Measurements from ENCODE around the gene CLDN4.
"Not testable (repeated sequence)": the region's sequence is repeated elsewhere in the genome, so short reads cannot be mapped to it uniquely, and the experiment has no call there.

Gene CLDN4, protein sequence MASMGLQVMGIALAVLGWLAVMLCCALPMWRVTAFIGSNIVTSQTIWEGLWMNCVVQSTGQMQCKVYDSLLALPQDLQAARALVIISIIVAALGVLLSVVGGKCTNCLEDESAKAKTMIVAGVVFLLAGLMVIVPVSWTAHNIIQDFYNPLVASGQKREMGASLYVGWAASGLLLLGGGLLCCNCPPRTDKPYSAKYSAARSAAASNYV

GRCh38 chr7:73830681-73831583 is at the start of gene CLDN4:
Gene CLDN4 (plus strand): TSS chr7:73830996. CDS start chr7:73831202, 206 bp downstream.
- no peak for FAIRE-seq

GRCh38 chr7:73786588-73786987 is 44.2 kb upstream of the CLDN4 start:
- no peak for FAIRE-seq

DNA sequence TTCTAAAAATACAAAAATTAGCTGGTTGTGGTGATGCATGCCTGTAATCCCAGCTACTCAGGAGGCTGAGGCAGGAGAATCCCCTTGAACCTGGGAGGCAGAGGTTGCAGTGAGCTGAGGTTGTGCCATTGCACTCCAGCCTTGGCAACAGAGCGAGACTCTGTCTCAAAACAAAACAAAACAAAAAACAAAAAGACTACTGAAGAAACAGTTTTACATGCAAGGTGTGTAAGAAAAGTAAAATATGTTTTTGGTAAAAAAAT is 43.1 kb upstream of the CLDN4 start:
- not testable (repeated sequence) for FAIRE-seq

- FAIRE-seq: no peak
These were observed 41.7 kb upstream of the CLDN4 start for GRCh38 chr7:73789051-73789450.

DNA sequence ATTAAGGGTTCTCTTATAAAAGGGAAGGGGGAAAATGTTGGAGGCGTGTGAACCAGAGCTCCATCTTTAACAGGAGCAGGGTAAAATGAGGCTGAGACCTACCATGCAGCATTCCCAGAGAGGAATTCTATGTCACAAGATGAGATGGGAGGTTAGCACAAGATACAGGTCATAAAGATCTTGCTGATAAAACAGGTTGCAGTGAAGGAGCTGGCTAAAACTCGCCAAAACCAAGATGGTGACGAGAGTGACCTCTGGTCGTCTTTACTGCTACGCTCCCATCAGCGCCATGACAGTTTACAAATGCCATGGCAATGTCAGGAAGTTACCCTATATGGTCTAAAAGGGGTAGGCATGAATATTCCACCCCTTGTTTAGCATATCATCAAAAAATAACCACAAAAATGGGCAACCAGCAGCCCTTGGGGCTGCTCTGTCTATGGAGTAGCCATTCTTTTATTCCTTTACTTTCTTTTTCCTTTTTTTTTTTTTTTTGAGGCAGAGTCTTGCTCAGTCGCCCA is 39.6 kb upstream of the CLDN4 start:
- FAIRE-seq: not testable (repeated sequence)

DNA sequence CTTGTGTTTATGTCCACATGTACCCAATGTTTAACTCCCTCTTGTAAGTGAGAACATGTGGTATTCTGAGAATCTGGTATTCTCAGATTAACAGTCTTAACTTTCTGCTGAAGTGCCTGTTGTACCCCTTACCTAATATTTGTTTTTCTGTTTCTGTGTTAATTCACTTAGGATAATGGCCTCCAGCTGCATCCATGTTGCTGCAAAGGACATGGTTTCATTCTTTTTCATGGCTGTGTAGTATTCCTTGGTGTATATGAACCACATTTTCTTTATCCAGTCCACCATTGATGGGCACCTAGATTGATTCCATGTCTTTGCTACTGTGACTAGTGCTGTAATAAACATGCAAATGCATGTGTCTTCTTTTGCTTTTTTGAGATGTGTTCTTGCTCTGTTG is 35.6 kb upstream of the CLDN4 start:
- FAIRE-seq: not testable (repeated sequence)

DNA sequence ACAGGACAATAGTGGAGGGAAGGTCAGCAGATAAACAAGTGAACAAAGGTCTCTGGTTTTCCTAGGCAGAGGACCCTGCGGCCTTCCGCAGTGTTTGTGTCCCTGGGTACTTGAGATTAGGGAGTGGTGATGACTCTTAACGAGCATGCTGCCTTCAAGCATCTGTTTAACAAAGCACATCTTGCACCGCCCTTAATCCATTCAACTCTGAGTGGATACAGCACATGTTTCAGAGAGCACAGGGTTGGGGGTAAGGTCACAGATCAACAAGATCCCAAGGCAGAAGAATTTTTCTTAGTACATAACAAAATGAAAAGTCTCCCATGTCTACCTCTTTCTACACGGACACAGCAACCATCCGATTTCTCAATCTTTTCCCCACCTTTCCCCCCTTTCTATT is 34.1 kb upstream of the CLDN4 start:
- not testable (repeated sequence) for FAIRE-seq

- FAIRE-seq: not testable (repeated sequence)
These were observed 33.6 kb upstream of the CLDN4 start for GRCh38 chr7:73797176-73797575.

GRCh38 chr7:73799282-73800141 is 31.3 kb upstream of the CLDN4 start:
- no peak for FAIRE-seq

DNA sequence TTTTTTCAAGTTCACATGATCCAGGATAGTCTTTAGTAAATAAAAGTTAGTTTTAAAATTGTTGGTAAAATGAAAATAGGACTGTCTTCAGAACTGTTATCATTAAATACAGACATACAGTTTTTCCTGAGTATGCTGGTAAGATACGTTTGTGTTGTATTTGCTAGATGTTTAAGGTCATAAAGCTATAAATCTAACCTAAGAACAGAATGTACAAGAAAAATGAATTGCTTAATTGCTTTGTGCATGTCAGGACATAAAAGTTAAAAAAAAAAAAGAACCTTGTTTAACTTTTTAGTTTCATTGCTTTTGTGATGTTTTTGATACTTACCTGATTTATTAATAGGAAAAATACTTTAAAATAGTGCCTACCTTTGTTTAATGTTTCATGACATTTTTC is 29.2 kb upstream of the CLDN4 start:
- FAIRE-seq: peak; percentile 96

- FAIRE-seq: no peak
These were observed 28.3 kb upstream of the CLDN4 start for GRCh38 chr7:73802459-73802858.

DNA sequence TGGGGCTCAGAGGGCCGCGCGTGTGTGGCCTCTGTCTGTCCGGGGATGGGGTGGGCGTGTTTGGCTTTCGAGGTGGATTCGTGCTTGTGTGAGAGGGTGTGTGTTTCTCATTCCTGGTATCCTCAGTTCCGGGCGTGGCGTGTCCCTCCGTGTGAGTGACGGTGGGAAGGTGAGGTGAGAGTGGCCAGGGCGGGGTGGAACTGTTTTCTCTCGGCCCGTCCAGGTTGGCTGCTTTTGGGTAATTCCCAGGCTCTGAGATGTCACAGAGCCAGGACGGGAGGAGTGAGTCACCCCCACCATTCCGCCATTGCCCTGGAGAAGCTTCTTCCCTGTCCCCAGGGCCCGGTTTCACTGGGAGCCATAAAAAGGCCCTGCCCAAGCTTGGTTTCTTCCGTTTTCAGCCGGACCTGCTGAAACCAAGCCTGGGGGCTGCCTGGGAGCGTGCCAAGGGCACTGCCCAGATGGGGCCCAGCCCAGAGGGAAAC is 21.3 kb upstream of the CLDN4 start:
- no peak for FAIRE-seq

- FAIRE-seq: no peak
These were observed 19.8 kb upstream of the CLDN4 start for GRCh38 chr7:73810998-73811360.

DNA sequence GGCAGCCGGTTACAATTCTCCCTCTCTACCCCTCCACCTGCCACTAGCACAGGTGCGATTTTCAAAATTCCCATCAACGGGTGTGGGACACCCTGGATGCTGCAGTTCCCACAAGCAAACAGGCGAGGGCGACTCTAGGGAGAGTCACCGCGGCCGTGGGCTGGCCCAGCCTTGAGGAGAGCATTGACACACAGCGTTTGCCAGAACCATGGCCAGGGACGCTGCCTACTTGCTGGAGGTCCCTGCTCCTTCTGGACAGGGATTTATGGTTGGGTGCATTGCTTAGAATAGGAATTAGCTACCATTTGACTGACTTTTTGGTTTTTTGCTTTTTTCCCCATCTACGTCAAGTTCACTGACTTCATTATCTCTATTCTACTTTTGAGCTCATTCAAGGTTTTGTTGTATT is 19.0 kb upstream of the CLDN4 start:
- no peak for FAIRE-seq

- no peak for FAIRE-seq
These were observed 17.8 kb upstream of the CLDN4 start for GRCh38 chr7:73812996-73813395.

GRCh38 chr7:73815436-73815835 is 15.4 kb upstream of the CLDN4 start:
- FAIRE-seq: no peak

GRCh38 chr7:73817121-73817520 is 13.7 kb upstream of the CLDN4 start:
- no peak for FAIRE-seq

DNA sequence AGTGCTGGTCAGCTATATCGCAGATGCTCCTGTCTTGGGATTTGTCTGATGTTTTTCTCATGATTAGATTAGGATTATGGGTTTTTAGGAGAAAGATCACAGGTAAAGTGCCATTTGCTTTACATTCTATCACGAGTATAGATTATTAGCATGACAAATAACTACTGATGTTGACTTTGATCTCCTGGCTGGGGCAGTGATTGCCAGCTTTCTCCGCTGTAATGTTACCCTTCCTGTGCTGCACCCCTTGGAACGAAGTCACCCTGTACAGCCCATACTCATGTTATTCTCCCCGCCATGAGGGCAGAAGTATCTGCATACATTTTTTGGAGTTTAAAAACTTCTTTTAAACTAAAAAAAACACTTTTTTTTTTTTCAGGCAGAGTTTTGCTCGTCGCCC is 10.8 kb upstream of the CLDN4 start:
- FAIRE-seq: no peak

GRCh38 chr7:73821597-73822285 is 9.1 kb upstream of the CLDN4 start:
- not testable (repeated sequence) for FAIRE-seq

GRCh38 chr7:73822319-73823173 is 8.2 kb upstream of the CLDN4 start:
- no peak for FAIRE-seq

- FAIRE-seq: no peak
These were observed 7.5 kb upstream of the CLDN4 start for GRCh38 chr7:73823257-73823656.

All from colon (tissue), 2 donors.